LNCAP (cell line): ENCODE data around the gene SKAP1.

Source experiments
- TF ChIP-seq, protein P1 (sequence below): fragments of 450-650 bp; IDR thresholded peaks from 2 replicates; pipeline ENCODE4 v1.5.1; 2017; ENCODE audit warnings: mild to moderate bottlenecking

The SKAP1 gene

DNA sequence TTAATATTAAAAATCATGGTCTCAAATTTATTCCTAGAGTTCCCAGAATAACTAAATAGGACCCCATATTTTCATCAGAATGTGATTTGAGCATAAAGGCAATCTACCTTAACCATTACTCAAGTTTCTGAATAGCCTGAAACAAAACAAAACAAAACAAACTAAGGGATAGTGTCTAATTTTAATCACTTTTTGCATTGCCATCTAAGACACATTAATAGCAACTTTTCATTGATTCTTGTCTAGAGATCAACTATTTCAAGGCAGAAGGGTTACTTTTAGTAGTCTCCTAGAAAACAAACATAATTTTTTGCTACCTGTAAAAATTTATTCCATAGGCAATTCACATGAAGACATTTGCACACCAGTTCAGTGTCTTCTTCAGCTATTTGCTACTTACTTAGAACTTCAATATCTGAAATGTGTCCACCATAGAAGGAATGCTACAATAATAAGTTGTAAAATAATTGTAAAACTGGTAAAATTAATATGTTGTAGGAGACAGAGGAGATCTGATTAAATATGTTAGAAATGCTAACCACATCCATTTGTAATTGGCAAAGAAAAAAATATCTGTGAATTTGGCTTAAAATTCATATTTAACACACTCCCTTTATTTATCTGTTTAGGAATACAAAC, 94.7 kb downstream of the SKAP1 start:
- TF ChIP-seq, protein P1, sequence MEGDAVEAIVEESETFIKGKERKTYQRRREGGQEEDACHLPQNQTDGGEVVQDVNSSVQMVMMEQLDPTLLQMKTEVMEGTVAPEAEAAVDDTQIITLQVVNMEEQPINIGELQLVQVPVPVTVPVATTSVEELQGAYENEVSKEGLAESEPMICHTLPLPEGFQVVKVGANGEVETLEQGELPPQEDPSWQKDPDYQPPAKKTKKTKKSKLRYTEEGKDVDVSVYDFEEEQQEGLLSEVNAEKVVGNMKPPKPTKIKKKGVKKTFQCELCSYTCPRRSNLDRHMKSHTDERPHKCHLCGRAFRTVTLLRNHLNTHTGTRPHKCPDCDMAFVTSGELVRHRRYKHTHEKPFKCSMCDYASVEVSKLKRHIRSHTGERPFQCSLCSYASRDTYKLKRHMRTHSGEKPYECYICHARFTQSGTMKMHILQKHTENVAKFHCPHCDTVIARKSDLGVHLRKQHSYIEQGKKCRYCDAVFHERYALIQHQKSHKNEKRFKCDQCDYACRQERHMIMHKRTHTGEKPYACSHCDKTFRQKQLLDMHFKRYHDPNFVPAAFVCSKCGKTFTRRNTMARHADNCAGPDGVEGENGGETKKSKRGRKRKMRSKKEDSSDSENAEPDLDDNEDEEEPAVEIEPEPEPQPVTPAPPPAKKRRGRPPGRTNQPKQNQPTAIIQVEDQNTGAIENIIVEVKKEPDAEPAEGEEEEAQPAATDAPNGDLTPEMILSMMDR = no peak

DNA sequence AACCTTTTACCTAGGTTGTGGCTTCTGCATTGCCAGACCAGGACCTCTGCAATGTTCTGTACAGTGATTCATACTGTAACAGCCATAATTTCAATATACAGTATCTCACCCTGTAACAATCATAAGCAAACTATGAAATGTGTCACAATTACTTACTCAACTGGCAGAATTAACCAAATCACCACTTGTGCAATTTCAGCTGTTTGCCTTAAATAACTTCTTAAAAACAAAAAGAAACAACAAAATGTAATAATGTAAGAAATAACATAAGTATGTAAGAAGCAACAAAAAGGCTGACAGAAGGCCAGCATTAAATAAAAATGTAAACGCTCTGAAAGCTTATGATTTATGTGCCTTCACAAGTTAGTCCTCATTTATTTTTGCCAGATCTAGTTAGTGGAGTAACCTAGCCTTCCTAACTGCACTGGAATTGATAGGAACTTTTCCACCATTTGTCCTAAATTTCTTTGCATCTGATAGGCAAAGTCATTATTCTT, 96.9 kb downstream of the SKAP1 start:
- TF ChIP-seq, protein P1 = no peak

DNA sequence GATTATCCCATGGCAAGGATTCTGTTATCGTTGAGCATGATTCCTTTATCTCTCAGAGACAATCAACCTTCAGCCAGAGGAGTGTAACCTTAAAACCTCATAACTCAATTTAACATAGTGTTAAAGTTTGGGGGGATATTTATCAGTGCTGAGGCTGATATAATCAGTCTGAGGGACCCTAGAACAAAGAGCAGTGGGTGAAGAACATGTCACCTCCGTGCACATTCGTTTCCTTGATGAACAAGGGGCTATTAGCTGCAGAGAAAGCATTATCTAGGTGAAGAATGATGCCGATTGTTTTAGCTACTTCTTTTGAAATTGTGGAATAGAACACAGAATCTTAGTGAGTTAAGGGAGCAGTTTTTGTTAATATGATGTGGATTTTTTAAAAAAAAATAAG, 99.1 kb downstream of the SKAP1 start:
- TF ChIP-seq, protein P1 = no peak

DNA sequence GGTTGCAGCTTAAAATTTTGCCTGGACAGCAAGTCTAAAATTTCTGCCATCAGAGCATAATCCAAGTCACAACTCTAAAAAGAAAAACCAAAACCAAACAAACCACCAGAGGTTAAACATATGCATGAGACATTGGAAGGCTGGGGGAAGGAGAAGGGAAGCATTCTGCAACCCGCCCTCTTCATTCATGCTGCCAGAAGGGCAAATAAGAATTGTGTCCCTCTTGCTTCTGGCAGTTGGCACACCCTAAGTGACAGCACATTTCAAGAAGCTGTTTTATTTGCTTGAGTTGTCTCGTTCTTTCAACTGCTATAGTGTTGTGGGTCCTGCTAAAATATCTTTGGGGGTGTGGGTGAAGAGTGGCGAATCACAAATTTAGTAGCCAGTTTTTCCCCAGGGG, 99.6 kb downstream of the SKAP1 start:
- TF ChIP-seq, protein P1 = no peak

DNA sequence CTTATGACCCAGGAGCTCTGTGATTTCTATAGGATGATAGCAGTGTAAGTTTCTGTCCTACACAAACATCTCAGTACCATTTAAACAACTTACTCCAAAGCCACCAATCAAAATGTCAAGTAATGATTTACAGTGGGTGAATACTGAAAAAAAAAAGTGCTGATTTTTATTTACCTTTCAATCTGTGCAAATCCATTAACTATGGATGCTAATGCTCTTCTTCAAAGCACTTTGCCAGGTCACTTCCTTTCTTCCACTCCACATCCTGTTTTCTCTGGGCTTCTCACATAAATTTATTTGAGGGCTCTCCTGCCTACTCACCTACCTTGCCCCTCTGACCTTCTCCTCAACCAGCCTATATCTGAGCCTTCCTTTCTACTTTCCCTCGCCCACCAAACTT, 101.6 kb downstream of the SKAP1 start:
- TF ChIP-seq, protein P1 = no peak

DNA sequence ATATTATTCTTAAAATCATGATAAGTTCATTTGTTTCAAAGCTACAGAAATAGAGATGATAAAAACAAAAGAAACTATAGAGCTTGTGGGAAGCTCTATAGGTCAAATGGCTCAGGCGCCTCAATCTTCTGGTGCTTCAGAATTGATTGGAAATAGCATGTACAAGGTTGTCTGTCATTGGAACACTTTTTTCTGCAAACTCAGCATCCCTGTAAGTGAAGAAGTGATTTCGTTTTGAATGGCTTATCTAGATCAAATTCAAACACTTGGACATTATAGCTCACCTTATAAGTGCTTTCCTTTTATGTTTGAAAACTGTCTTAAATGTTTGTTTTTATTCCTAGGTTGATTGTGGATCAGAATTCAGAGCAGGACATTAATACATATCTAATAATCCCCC, 103.7 kb downstream of the SKAP1 start:
- TF ChIP-seq, protein P1 = no peak

DNA sequence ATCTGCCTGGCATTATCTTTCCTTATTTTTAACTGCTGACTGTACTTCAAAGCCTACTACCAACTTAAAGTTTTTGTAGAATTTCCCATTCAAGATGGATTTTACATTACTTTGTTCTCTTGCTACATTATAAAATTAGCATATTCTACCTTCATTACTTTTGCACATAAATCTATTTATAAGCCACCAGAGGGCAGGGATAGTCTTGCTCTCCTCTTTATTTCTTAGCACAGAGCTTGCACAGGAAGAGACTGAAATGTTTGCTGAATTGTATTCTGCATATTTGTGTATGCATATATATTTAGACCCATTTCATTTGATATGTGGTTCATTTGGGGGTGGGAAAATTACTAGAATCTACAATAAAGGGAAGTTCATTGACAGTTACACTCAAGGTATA, 108.0 kb downstream of the SKAP1 start:
- TF ChIP-seq, protein P1 = no peak

DNA sequence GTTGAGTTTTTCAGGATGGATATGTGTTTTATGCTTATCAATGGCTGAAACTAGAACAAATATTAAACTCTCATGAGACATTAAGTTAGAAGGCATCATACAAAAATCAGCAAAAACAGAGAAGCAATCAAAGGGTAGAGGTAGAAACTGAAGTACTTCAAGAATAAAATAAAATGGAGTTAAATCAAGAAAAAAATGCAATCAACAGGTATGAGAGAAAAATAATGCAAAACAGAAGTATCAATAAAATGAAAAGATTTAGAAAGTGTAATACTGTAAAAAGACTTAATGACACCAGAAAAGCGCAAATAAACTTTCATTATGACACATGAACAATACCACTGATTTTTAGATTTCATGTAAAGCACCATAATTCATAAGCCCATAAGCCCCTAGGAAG, 112.3 kb downstream of the SKAP1 start:
- TF ChIP-seq, protein P1 = no peak
